ENCODE measurements around the gene MEI1.

Gene MEI1

GRCh38 chr22:41746567-41747400 lies 47.5 kb downstream of the MEI1 start:
- DNase-seq = peak; percentile 84

- no peak for DNase-seq
These were observed 53.0 kb downstream of the MEI1 start for GRCh38 chr22:41752011-41752970.

- DNase-seq = no peak
These were observed 54.7 kb downstream of the MEI1 start for GRCh38 chr22:41753984-41754383.

GRCh38 chr22:41757502-41757901 lies 58.2 kb downstream of the MEI1 start:
- no peak for DNase-seq

- DNase-seq = no peak
These were observed 58.9 kb downstream of the MEI1 start for GRCh38 chr22:41758231-41758630.

GRCh38 chr22:41762980-41763779 lies 63.9 kb downstream of the MEI1 start:
- peak; percentile 92 for DNase-seq

GRCh38 chr22:41766476-41766875 lies 67.2 kb downstream of the MEI1 start:
- DNase-seq = no peak

GRCh38 chr22:41768430-41768829 lies 69.1 kb downstream of the MEI1 start:
- no peak for DNase-seq

GRCh38 chr22:41770715-41771468 lies 71.6 kb downstream of the MEI1 start:
- DNase-seq = no peak

- DNase-seq = no peak
These were observed 72.9 kb downstream of the MEI1 start for GRCh38 chr22:41772198-41772597.

- DNase-seq = no peak
These were observed 73.3 kb downstream of the MEI1 start for GRCh38 chr22:41772645-41773044.

GRCh38 chr22:41775338-41775737 lies 76.0 kb downstream of the MEI1 start:
- DNase-seq = no peak

GRCh38 chr22:41775976-41776375 lies 76.7 kb downstream of the MEI1 start:
- DNase-seq = no peak

GRCh38 chr22:41776381-41776780 lies 77.1 kb downstream of the MEI1 start:
- DNase-seq = no peak

- no peak for DNase-seq
These were observed 78.6 kb downstream of the MEI1 start for GRCh38 chr22:41777749-41778425.

- DNase-seq = no peak
These were observed 80.7 kb downstream of the MEI1 start for GRCh38 chr22:41779929-41780505.

- DNase-seq = no peak
These were observed 81.6 kb downstream of the MEI1 start for GRCh38 chr22:41780746-41781505.

- no peak for DNase-seq
These were observed 82.2 kb downstream of the MEI1 start for GRCh38 chr22:41781507-41781906.

GRCh38 chr22:41782316-41782715 lies 83.0 kb downstream of the MEI1 start:
- DNase-seq = no peak

GRCh38 chr22:41782751-41783150 lies 83.4 kb downstream of the MEI1 start:
- no peak for DNase-seq

Measured in NCI-H1105 treated with DMSO at 0.1 percent for 48 hours (cell line).